GM19395 (cell line): ENCODE results near the gene TPST1.
"Not testable (repeated sequence)": the region's sequence is repeated elsewhere in the genome, so short reads cannot be mapped to it uniquely, and the experiment has no call there.

Source experiments
- ATAC-seq: cut with Tn5 transposase; IDR thresholded peaks from one replicate; pipeline ENCODE4 v1.9.1; 2021; ENCODE audit warnings: mild to moderate bottlenecking, moderate library complexity; ENCODE audit not compliant: unreplicated experiment

TPST1 gene

GRCh38 chr7:66187905-66188304 lies 17.2 kb upstream of the TPST1 start:
- no peak for ATAC-seq

DNA sequence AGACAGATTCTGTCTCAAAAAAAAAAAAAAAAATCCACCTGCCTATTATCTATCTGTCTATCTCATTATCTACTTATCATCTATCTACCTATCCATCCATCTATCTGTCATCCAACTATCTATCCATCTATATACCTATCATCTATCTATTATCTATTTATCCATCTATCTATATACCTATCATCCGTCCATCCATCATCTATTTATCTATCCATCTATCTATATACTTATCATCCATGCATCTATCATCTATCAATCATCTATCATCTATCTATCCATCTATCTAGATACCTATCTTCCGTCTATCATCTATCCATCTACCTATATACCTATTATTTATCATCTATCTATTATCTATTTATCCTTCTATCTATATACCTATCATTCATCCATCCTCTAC lies 16.5 kb upstream of the TPST1 start:
- ATAC-seq, result no peak

- ATAC-seq, result no peak
Observed at GRCh38 chr7:66189695-66190503, 15.2 kb upstream of the TPST1 start.

DNA sequence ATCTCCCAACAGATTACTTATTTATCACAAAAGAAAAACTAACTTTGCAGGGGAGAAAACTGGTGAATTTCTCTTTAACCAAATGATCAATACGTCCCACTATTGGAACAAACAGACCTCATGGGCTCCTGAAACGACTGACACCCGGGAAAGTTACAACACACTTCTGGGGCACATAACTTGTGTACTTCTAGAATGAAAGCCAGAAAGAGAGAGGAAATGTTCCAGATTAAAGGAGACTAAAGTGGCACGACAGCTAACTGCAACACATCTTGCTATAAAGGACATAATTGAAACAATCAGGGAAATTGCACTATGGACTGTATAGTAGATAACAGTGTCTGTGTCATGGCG lies 14.7 kb upstream of the TPST1 start:
- no peak for ATAC-seq

GRCh38 chr7:66193146-66193725 lies 11.9 kb upstream of the TPST1 start:
- no peak for ATAC-seq

DNA sequence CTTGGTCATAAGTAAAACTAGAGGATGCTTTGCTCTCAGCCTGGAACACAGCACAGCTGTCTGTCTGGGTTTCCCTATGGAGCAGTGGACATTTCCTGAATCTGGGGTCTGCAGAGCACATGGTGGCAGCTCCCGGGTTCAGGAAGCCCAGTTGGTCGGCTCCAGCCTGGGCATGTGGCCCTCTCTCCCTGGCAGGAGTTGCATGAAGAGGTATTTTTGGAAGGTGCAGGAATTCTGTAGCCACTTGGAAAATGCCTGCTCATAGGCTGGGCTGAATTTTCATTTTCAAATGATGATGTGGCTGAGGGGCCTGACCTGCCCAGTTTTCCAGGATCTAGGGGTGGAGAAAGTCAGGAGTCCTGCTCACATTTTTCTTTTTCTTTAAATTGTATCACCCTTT lies 6.7 kb upstream of the TPST1 start:
- no peak for ATAC-seq

DNA sequence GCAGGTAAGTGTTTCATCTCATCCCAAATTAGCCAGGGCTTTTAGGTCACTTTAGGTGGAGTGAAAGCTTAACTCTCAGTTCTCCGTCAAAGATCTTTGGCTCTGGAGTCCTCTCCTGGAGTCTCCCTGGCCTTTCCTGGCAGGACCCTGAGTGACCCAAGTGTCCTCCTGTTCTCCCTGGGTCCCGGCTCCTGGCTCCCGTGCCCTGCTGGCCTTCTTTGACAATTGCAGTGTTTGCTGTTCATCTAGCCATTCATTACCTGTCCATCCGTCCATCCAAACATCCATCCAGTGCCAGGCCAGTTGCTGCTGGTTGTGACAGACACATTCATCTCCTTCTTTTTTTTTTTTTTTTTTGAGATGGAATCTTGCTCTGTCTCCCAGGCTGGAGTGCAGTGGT lies 6.2 kb upstream of the TPST1 start:
- ATAC-seq, result no peak

DNA sequence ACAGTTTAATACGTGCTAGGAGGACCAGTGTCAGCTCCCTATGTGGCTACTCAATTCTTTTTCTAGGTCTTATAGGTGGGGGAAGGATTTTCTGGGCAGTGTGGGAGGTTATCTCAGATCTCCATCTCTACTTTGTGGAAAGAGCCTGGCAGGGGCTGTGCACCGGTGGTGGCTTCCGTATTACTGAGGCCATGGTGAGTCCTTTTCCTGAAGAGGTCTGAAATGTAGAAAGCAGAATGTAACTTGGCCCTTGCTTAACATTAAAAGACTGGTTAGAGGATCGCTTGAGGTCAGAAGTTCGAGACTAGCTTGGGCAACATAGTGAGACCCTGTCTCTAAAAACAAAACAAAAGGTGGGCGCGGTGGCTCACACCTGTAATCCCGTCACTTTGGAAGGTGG lies 2.7 kb upstream of the TPST1 start:
- ATAC-seq, result no peak

DNA sequence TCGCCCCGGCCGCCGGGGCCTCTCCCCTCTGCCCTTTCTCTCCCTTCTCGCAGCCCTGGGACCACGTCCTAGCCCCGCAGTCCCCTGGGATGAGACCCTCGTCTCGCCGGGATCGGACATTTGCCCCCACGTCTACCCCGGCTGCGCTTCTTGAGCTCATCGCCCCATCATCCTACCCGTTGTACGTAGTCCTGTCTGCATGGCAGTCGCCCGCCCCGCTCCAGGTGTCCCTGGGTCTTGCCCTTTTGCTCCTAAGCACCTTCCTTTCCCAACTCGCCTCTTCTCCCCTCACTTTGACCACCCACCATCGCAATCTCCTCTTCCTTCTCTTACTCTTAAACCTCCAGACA lies 582 bp downstream of the TPST1 start:
- peak; percentile 10 for ATAC-seq

DNA sequence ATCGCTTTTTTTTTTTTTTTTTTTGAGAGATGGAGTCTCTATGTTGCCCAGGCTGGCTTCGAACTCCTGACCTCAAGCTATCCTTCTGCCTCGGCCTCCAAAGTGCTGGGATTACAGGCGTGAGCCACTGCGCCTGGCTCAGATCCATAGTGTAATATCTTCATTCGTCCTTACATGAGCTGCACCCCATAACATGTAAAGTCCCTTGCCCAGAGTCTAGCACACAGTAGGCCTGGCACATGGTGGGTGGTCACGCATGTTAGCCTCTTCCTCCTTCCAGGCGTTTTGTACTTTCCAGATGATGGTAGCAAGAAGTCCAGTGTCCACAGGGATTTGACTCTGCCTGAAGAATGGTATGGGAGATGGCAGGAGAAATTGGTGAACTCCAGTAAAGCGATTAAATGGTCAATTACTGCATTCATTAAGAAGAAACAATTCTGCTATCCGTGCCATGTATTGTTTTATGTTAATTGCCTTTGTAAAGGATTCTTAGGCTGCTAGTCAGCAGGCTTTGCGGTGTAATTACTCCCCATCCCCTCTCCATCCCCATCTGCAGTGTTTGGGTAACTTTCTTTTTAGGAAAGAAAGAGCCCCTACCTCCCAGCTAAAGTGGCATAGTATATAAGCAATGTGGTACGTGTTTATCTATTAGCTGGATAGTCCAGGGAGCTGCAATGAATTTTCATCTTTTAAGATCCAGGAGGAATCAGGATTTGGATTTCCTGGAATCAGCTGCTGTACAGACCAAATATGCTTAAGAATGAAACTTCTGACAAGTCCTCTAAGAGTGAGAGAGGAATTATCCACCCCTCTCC lies 1.2 kb downstream of the TPST1 start:
- no peak for ATAC-seq

- ATAC-seq, result no peak
Observed at GRCh38 chr7:66206934-66207240, 1.8 kb downstream of the TPST1 start.

- ATAC-seq, result no peak
Observed at GRCh38 chr7:66207540-66207939, 2.4 kb downstream of the TPST1 start.

DNA sequence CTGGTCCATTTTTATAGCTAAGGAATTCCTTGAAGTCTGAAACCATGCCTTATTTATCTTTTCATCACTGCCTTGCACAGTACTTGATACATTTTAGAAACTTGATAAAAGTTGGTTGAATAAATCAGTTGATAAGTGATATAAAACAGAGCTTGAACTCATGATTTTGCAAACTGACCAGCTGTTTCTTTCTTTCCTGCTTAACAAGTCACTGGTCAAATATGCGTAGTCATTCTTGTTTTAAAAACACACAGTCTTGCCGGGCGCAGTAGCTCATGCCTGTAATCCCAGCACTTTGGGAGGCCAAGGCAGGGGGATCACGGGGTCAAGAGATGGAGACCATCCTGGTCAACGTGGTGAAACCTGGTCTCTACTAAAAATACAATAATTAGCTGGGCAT lies 6.3 kb downstream of the TPST1 start:
- no peak for ATAC-seq

DNA sequence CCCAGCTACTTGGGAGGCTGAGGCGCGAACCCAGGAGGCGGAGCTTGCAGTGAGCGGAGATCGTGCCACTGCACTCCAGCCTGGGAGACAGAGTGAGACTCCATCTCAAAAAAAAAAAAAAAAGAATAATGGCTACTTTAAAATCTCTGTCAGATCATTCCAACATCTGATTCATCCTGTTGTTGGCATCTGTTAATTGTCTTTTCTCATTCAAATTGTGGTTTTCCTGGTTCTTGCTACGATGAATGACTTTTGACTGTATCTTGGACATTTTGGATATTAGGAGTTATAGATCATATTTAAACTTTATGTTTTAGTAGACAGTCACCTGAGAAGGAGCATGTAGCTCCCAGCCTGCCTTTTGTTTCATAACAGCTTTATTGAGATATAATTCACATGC lies 8.5 kb downstream of the TPST1 start:
- no peak for ATAC-seq

GRCh38 chr7:66216687-66217086 lies 11.6 kb downstream of the TPST1 start:
- no peak for ATAC-seq

DNA sequence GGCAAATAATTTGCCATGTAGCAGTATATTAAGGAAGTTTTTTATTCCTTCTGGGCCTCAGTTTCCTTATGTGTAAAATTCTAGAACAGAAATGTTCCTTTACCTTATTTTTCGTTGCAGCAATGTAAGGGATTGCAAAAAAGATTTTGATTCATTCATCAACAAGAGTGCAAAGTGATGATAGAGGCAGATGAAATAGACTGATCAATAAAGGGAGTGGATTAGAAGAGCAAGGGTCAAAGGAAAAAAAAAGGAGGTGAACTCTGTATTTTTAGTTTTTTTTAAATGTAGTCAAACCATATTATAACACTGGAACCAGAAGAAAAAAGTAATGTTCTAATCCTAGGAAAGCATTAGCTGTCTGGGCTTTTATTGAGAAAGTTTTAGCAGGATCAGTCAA lies 14.7 kb downstream of the TPST1 start:
- no peak for ATAC-seq

DNA sequence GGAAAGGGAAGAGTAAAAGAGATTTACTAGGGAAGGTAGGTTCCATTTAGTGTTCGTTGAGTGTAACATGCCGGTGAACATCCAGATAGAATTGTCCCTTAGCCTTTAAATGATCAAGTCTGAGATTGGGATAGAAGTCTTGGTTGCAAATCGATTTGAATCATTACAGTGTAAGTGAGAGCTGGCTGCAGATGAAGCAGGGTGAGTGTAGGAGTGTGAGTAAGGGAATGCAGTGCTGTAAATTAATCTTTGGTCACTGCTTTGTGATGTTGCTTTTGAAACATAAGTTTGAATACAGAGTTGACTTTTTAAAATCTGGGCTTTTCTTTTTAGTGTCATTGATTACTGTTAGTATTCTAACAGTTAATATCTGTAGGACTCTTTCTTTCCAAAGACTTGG lies 16.3 kb downstream of the TPST1 start:
- ATAC-seq, result no peak

GRCh38 chr7:66227808-66228207 lies 22.7 kb downstream of the TPST1 start:
- no peak for ATAC-seq

DNA sequence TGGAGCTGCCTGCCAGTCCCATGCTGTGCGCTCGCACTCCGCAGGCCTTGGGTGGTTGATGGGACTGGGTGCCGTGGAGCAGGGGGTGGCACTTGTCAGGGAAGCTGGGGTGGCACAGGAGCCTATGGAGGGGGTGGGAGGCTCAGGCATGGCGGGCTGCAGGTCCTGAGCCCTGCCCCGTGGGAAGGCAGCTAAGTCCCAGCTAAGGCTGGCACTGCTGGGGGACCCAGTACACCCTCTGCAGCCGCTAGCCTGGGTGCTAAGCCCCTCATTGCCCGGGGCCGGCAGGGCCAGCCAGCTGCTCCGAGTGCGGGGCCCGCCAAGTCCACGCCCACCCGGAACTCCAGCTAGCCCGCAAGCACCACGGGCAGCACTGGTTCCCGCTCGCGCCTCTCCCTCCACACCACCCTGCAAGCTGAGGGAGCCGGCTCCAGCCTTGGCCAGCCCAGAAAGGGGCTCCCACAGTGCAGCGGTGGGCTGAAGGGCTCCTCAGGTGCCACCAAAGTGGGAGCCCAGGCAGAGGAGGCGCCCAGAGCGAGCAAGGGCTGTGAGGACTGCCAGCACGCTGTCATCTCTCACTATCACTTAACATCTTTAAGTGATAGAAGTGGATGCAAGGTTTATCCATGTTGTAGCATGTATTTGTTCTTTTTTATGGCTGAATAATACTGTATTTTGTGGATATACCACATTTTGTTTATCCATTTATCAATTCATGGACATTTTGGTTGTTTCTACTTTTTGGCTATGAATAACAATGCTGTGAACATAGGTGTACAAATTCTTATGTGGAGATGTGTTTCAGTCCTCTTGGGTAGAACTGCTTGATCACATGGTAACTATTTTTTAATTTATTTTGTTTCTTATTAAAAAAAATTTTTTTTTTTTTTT lies 26.4 kb downstream of the TPST1 start:
- ATAC-seq, result not testable (repeated sequence)

- ATAC-seq, result no peak
Observed at GRCh38 chr7:66233638-66234037, 28.5 kb downstream of the TPST1 start.

DNA sequence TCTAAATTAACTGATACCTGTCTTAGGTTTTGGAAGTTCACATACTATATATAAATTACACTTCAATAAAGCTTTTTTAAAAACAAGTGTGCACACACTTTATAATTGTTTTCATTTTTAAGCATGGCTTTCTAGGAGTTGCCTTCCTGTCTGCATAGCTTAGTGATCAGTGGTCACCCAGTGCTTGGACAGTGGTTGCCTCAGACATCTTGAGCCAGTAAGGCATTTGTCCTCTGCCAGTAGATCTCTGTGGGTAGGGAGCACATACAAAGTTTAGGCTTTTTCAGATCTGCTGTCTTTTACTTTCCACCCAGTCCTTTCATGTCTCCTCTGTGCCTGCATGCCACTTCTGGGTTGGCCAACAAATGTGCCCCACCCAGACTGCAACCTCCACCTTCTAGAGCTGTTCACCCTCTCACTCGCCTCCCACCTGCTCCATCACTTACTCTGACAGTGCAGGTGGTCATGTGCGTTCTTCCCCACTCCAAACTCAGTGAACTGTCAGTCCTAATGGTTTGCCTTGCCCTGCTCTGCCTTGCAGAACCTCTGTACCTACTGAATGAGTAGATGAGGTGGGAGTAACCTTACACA lies 31.7 kb downstream of the TPST1 start:
- no peak for ATAC-seq
